HG02870 (cell line): Measurements from ENCODE around the gene B9D1.

Experiments
- ATAC-seq: cut with Tn5 transposase; IDR thresholded peaks from one replicate; pipeline ENCODE4 v1.9.1; 2021; ENCODE audit warnings: mild to moderate bottlenecking, moderate library complexity; ENCODE audit not compliant: unreplicated experiment

The B9D1 gene

DNA sequence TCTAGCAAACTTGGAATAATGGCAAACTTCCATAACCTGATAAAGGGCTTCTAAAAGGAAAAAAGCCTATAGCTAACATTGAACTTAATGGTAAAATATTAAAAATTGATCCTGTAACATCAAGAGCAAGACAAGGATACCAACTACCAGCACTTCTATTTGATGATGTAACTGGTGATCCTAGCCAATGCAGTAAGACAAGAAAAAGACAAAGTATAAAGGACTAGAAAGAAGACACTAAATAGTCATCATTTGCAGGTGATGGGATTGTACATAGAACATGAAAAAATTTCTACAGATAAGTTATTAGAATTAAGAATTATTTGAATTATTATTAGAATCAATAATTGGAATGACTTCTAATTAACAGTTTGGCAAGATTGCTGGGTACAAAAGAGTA lies 37.0 kb downstream of the B9D1 start:
- no peak for ATAC-seq

DNA sequence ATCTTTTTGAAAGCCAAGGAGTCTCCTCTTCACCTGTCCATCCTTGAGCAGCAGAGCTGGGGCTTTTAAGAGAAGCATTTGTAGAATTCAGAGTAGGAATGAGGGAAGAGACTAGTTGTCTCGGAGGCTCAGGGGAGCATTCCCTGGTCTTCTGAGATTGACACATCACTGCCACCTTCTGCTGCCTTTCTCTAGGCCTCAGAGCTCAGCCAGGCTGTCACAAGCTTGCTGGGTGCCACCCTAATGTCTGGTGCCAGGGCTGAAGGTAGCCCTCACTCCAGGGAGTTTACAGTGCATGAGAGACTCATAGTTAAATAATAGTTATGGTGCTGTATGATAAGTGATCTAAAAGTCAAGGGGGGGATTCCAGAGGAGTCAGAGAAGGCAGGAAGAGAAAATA lies 39.7 kb downstream of the B9D1 start:
- no peak for ATAC-seq

DNA sequence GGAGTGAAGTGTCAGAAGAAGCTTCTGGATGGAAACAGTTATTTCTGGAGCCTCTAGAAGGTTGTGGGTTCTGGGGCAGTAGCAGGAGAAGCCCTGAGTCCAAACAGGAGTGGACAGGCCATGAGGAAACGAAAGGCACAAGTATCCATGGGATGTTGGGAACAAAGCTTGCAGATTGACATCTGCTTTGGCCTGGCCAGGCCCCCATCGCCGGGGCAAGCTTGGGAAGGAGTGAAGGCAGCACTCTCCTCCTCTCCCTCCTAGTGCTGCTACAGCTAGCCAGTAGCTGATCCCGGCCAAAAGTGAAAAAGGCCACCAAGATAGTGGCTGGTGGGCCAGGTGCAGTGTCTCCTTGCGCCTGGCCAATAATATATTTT lies 40.4 kb downstream of the B9D1 start:
- ATAC-seq: no peak

DNA sequence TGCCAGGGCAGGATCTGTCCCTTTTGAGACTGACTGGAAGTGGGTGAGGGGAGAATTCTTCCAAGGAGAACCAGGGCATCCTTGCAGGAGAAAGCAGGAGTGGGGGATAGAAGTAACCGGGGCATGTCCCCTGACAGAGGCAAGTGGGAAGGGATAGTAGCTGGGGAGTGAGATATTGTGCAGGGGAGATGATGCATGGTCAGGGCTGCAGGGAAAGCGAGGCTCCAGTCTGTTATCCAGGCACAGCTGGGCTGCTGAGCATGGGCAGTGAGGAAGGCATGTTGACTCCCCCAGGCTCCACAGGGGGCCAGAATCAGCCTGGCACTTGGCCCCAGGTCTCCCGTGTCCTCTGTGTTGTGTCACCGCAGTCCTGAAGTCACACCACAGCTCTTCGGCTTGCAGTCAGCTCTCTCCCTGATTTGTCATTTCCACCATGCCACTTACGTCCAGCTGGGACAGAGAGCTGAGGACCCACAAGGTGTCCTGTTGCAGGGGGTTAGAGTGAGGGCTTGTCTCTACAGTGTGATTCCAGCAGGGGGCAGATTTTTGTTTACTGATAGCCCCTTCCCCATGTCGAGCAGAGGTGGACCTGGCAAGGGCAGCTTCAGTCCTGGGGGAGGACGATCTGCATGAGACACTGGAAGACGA lies 40.9 kb downstream of the B9D1 start:
- no peak for ATAC-seq

DNA sequence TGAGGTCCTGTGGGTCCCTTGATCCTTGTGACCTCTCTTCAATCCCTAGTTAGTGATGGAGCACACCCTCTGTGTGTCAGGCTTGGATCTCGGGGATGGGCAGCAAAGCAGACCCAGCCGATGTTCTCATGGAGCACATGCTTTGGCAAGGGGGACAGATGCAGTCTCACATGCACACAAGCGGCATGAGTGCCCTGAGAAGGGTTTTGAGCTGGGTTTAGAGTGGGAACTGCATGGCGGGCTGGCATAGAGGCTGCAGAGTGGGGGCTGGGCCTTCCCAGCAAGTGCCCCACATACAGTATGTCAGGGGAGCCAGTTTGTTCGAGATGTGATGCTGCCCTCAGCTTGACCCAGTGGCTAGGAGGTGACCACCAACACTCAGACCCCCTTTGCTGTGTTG lies 41.6 kb downstream of the B9D1 start:
- no peak for ATAC-seq

DNA sequence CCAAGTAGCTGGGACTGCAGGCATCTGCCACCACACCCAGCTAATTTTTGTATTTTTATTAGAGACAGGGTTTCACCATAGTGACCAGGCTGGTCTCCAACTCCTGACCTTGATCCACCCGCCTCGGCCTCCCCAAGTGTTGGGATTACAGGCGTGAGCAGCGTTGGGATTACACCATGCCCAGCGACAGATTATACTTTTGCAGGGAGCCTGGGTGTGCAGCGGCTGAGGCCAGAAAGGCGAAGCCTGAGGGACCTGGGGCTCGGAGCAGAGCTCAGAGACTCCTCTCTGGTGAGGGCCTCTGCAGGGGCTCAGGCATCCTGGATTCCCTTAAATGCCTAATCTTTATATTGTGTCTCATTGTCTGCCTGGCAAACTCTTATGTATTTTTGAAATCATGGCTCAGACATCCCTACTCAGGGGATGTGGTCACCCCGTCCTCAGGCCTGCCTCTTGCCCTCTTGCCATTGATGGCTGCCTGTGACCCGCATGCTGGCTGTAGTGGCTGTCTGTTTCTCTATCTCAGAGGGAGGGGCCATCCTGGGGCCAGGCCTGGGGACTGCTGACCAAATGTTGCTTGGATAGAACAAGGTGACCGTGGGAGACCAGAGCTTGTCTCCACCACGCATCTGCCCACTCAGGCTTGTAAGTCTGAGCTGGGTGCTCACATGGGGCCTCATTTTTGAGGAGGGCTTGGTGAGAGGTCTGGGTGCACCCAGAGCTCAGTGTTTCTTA lies 42.6 kb downstream of the B9D1 start:
- ATAC-seq: no peak

DNA sequence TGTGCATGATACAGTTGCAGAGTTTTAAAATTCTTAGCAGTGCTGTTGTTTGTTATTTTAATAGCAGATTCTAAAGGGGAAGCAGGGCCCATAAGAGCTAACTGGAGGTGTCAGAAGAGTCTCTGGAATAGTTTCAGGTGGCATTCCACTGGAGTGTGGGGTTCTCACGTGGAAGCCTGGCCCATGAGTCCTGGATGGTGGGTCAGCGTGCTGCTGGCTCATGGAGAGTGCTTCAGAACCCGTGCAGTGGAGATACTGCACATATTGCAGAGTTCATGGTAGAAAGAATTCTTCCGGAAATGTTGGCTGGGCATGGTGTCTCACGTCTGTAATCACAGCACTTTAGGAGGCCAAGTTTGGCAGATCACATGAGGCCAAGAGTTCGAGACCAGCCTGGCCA lies 43.9 kb downstream of the B9D1 start:
- no peak for ATAC-seq

DNA sequence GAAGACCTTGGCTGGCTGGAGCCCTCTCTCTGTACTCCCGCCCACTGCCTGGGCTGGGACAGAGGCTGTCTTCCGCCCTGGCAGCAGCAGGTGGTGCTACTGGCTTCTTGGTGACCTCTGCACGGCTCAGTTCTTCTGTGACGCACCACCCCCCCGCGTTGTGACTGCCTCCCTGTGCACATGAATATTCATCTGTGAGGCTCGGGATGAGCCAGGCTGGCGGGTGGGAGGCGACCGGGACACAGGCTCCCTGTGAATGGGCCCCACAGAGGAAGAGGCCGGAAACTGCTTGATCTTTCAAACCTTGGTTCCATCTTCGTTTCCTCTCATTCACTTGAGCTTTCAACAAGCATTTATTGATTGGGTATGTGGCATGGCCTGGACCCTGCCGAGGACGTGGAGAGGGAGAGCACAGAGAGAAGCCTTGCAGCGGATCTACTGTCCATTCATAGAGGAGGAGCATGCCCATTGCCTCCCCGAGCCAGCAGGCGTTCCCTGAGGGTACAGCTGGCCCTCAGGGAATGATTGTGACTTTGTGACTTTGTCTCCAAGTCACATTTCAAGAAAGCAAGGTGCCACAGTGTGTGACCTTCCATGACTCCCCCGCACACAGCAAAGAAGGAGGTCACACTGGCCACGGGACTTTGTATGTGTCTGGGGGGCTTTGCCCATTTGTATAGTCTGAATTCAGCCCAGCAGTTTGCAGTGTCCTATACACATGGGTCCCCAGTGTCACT lies 45.0 kb downstream of the B9D1 start:
- ATAC-seq: no peak

DNA sequence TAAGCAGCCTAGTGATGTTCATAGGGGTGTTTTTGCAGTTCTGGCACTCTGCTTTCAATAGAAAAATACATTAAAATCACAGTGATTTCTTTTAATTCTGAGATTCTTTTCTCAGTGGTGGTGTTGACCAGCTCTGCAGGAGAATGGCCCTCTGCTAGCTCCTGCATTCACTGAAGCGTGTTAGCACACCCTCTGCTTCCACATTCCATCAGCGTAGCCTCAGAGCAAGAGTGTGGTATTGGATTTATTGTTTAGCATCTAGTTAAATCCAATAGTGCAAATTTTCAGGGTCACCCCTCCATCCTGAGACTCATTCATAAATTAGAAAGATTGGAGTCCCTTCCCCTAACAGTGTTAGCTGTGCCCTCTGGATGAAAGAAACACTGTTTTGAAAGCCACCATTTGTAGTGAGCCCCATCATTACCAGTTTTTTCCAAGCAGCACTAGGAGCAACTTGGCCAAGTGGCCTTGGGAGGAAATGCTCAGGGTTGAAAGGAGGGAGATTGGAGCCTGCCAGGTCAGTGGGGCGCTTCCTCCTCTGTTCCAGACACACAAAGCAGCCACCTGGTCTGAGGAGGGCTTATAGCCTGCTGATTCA lies 45.7 kb downstream of the B9D1 start:
- no peak for ATAC-seq

DNA sequence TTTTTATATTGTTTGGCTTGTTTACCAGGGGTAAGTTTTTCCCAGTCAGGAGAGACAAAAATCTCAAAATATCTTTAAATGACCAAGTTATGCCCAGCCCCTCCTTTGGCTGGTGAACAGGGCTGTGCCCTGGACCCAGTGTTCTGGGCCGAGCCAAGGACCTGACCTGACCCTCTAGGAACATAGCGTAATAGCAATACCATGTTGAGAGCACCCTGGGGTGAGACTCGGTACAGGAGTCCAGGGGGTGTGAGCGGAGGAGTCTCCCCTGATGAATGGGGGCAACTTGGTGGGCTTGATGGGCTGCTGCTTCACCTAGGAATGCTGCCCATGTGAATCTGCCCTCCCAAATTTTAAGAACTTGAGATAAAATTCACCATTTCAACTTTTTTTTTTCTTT lies 47.4 kb downstream of the B9D1 start:
- ATAC-seq: no peak

DNA sequence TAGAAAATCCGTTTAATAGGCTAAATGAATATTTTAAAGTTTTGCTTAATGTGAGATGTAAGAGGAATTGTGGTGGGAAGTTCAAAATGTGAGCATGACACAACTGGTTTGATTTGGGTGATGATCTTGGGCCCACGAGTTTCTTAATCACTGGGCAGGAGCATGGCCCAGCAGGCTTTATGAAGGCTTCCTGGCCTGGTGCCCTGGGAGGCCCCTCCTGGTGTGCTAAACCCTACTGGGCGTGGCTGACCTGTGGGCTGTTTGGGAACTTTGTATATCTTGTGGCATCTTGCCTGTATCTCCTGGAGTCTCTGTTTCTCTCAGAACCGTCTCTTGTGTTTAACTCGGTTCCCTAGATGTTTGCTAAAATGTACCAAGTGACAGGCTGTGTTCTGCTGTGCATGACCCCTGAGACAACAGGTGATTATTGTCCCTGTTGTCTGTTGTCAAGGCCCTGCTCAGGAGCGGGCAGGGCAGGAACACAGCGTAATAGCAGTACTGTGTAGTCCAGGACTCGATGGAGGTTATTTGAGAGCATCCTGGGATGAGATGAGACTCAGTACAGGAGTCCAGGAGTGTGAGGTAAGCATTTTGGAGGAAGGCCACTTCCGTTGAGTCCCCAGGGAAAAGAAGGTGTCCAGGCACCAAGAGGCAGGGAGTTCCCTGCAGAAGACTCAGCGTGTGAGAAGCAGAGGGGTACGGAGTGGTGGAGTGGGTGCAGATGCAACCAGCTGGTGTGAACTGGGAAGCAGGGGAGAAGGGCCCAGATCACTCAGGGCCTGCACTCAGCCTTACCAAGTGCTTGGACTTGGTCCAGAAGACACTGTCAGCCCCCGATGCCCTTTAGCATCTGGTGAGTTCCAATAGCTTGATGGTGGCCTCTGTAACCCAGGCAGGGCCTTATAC lies 48.5 kb downstream of the B9D1 start:
- ATAC-seq: no peak

DNA sequence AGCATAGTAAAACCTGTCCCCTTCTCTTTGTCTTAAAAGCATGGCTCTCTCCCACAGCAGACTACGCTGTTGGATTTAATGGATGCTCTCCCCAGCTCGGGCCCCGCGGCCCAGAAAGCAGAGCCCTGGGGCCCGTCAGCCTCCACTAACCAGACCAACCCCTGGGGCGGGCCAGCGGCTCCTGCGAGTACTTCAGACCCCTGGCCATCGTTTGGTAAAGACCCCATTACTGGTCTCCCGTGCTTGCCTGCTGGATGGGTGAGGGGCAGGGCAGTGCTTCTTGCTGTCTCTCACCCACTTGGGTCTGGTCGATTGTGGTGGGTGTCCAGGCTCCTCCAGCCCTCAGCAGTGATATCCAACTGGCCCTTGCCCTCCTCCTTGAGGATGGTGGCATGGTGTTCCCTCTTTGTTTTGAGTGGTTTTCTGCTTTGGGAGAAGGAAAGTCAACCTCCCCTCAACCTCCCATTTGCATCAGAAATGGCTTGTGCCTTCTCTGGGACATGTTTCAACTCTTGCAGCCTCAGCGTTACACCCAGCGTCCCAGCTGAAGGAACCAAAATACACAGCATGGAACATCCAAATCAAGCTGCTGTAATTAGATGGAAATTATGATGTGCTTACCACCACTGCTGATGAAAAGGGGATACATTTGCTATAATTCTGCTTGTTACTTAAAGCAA lies 49.3 kb downstream of the B9D1 start:
- ATAC-seq: no peak

DNA sequence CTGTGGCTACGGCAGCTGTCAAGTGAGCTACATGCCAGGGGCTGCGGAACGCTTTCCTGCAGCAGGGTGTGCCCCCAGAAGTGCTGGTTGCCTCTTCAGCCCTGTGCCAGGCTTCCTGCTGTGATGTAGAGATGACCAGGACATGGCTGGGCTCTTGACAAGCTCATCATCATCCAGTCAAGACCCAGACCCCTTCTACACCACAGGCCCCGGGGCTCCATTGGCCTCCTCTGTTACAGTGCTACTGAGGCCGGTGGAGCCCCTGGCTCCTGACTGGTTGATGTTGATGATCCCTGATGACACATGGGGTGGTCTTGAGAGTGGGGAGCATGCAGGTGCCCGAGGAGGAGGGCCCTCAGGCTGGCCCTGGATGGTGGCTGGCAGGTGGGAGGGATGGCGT lies 50.1 kb downstream of the B9D1 start:
- no peak for ATAC-seq

DNA sequence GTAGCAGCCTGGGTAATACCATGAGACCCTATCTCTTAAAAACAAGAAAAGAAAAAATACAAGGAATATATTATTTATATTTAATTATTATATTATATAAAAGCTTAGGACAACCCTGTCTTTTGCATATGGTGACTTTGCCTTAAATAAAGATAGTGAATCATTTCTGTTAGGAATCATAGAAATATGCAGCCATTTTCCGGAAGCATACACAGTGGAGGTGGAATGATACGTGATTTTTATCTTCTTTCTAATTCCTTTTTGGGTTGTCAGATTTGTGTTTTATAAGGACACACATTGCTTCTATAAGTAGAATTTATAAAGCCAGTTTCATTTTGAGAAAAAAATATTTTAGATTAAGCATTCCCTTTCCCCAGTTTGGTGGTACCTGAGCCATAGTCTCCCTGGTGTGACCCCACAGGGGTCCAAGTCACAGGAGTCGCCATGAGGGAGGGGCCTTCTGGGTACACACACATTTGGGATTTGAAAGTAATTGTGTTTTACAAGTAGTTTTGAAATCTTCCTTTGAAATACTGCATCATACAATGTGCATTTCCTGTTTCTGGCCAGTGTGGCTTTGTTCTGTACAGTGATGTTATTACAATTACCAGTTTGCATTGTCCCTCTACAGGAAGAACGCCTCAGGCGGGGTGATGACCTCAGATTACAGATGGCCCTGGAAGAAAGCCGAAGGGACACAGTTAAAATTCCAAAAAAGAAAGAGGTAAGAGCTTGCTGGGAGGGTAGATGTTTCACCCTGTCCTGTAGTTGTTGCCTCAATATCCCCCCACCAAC lies 50.9 kb downstream of the B9D1 start:
- no peak for ATAC-seq

DNA sequence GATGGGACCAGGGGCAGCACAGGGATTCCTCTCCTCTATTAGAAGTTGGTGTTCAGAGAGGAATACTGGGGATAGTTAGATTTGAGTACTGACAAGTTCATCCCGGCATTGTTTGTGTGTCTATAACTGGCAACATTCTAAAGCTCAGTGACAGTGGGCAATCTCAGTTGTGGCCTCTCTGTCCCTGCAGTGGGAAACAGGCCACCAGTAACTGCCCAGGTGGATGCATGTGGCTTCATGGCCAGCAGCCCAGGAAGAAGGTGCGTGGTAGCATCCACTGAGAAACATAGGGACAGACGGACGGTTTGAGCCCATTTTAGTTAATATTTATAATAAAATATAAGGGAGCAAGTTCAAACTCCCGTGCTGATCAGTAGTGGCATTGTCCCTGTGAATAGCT lies 51.5 kb downstream of the B9D1 start:
- ATAC-seq: no peak

DNA sequence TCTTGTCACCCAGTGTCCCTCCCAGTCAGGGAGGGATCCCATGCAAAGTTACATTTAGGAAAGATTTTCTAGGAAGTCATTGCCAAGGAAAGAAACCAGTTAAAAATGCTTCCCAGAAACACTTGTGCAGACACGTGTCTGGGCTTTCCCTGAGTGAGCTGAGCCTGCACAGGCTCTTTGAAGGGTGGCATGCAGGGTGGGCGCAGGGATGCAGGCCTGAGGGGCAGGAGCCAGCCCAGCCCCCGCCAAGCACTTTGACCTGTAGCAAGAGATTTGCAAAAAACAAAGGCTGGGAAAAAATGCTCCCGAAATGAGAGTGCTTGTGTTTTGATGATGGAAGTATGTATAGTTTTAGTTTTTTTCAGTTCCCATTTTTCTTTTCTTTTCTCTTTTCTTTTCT lies 52.4 kb downstream of the B9D1 start:
- no peak for ATAC-seq

DNA sequence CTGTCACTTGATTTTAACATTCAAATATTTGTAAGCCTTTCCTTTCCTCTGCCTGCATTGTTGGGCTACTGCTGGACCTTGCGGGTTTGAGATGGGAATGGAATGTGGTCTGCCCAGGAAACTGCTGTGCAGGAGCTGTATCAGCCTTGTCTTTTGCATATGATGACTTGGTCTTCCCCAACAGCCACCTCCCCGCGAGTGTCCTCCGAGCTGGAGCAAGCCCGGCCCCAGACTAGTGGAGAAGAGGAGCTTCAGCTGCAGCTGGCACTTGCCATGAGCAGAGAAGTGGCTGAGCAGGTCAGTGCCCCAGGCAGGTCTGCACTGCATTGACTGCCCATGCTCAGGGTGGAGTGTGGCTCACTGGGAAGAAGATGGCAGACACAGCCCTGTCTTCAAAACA lies 52.8 kb downstream of the B9D1 start:
- no peak for ATAC-seq

DNA sequence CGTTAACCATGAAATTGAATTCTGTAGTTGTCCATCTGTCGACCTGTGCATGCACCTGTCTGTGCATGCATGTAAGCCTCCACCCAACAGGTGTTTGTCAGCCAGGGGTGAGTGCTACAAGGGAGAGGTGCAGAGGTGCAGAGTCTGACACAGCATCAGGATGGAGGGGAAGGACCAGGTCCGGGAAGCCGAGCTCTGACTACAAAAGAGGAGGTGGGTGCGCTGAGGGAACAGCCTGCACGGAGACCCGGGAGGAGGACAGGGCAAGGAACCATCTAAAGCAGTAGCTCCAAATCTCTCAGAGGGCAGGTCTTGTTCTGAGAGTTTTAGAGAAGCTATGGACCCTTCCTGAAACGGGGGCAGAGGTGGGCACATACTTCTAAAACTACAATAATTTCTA lies 54.1 kb downstream of the B9D1 start:
- no peak for ATAC-seq

DNA sequence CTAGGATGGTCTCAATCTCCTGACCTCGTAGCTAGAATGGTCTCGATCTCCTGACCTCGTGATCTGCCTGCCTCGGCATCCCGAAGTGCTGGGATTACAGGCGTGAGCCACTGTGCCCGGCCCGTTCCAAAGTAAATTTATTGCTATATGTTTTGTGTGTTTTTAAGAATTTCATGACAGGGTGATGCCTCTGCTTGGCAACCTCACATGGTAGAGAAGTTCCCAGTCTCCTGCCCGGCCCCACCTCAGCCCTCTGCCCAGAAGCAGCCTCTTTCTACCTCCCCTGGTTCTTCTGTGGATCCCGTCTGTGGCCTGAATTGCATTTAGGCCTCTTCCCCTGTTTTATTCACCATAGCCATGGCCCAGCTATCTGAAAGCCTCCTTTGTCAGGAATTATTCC lies 55.0 kb downstream of the B9D1 start:
- no peak for ATAC-seq
